Thyroid gland (tissue), 4 donors: Measurements from ENCODE around the gene EPS8. TPM values are rescaled to one million over a fixed set of nuclear protein-coding genes. Genes with fewer than 3 reads are reported as not detected.
"Not testable (repeated sequence)": the region's sequence is repeated elsewhere in the genome, so short reads cannot be mapped to it uniquely, and the experiment has no call there.

Source experiments
- DNase-seq, 2 donors: peaks; one replicate each; pipeline ENCODE4 v3.0.0-alpha.2; 2019
- H3K27ac ChIP-seq, 3 donors: fragments of 200-600 bp; sonication (generic); 1 replicate in 2 of 3; 2 replicates in 1 of 3; pipeline ENCODE4 v1.5.1; 2016 to 2019; ENCODE audit warnings: mild to moderate bottlenecking in 1 of 3, moderate library complexity in 1 of 3
- H3K27me3 ChIP-seq: fragments of 200-600 bp; sonication (generic); one replicate; pipeline ENCODE4 v1.5.1; 2019
- H3K36me3 ChIP-seq, 2 donors: fragments of 200-600 bp; sonication (generic); one replicate each; pipeline ENCODE4 v1.5.1; 2016 to 2019
- H3K4me1 ChIP-seq, 2 donors: fragments of 200-600 bp; sonication (generic); one replicate each; pipeline ENCODE4 v1.5.1; 2017 to 2019
- H3K4me3 ChIP-seq, 3 donors: fragments of 200-600 bp; sonication (generic); replicated peaks in 1 of 3; 1 replicate in 2 of 3; 2 replicates in 1 of 3; pipeline ENCODE4 v1.5.1; 2016; ENCODE audit warnings: mild to moderate bottlenecking in 1 of 3
- H3K9me3 ChIP-seq: fragments of 200-600 bp; sonication (generic); one replicate; pipeline ENCODE4 v1.5.1; 2017
- POLR2A ChIP-seq, 2 donors: fragments of 450-650 bp; IDR thresholded peaks; one replicate each; pipeline ENCODE4 v1.6.1; 2017; ENCODE audit warnings: antibody characterized with exemption in 2 of 2, mild to moderate bottlenecking in 2 of 2, moderate library complexity in 1 of 2
- WGBS, 2 donors: methylation state at CpG; one replicate each; pipeline ENCODE4 v1.1.5; 2017; 5-methylcytosine and 5-hydroxymethylcytosine counted together
- intact Hi-C: fragments of 100-400 bp; cut with DNase I; formaldehyde crosslinking; loops from one replicate; pipeline ENCODE4 v1.15.1; 2023
- total RNA-seq, 4 donors: library from RNA; depleted of rRNA; stranded (reverse); fragments of >200 nt; gene quantifications; one replicate each; pipeline ENCODE4 v1.2.3, GENCODE V29; 2016
- TF ChIP-seq, protein P1 (sequence below), 6 experiments: fragments of 200-600 bp in 3 of 6; fragments of 450-650 bp in 3 of 6; sonication (generic) in 3 of 6; IDR thresholded peaks; one replicate each; pipeline ENCODE4 v1.5.1; 2016 to 2019; ENCODE audit warnings: antibody characterized with exemption in 6 of 6, mild to moderate bottlenecking in 2 of 6, inconsistent platforms in 1 of 6, moderate library complexity in 1 of 6

Gene EPS8
- total RNA-seq, 4 donors from 2014 or later = 78.0 to 127 (median 110) TPM

DNA sequence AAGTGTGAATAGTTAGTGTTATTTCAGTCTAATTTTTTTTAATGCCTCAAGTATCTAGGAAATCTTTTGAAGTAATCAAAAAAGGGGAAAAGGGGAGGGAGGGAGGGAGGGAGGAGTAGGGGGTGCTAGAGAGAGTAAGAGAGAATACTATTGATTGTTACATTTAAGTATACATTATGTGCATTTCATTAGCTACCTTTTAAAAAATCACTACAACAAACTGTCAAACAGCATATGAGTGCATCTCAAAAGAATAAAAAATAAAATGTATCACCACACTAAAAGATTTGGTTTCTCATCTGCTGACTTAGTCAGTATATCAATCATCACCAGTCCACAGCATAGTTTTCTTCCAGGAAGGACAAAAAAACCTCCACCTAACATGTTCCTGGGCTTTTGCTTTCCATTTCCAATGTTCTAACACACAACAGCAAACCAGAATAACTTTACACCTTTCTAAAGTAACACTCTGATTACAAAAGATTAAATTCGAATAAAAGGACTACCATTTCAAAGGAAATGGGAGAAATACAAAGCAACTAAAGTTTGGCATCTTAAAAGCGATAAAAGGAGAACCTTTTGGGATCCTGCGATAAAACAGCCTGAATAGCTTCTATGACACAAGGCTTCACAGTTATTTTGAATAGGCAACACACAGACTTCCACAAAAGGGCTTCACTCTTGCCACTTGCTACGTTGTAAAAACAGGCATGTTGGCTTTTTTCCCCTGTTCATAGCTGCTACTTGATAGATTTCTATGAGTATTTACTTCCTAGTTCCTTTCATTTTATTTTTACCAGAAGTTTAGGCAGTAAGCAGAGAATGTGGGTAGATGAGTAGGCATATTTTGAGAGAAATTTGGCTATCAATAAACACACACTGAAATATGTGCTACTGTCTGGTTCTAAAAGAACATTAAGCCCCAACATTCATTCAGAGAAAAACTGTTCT, 160.9 kb downstream of the EPS8 start:
- Histone ChIP-seq H3K9me3 (no peaks in the 10 kb centered on the region), H3K4me1 (peaks cover 12 to 33% of the 10 kb centered on the region in 2 donors), H3K36me3 (peaks cover 4 to 7% of the 10 kb centered on the region in 2 donors), H3K27ac (peak overlapping the region; percentile 64 to 91 (median 86)), H3K4me3 (no peak overlapping the region), H3K27me3 (no peaks in the 10 kb centered on the region)
- WGBS, 2 donors = 31 to 39% methylated on average over 4 of the region's 4 CpGs
- DNase-seq = peak; percentile 9 to 16
- TF ChIP-seq, protein P1, sequence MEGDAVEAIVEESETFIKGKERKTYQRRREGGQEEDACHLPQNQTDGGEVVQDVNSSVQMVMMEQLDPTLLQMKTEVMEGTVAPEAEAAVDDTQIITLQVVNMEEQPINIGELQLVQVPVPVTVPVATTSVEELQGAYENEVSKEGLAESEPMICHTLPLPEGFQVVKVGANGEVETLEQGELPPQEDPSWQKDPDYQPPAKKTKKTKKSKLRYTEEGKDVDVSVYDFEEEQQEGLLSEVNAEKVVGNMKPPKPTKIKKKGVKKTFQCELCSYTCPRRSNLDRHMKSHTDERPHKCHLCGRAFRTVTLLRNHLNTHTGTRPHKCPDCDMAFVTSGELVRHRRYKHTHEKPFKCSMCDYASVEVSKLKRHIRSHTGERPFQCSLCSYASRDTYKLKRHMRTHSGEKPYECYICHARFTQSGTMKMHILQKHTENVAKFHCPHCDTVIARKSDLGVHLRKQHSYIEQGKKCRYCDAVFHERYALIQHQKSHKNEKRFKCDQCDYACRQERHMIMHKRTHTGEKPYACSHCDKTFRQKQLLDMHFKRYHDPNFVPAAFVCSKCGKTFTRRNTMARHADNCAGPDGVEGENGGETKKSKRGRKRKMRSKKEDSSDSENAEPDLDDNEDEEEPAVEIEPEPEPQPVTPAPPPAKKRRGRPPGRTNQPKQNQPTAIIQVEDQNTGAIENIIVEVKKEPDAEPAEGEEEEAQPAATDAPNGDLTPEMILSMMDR (IDR thresholded peaks at IDR 0.05) = no peak
- TF ChIP-seq POLR2A (IDR thresholded peaks at IDR 0.05) = peak in 1 of 2 donors; percentile 17
- intact Hi-C loops = no loop called here

DNA sequence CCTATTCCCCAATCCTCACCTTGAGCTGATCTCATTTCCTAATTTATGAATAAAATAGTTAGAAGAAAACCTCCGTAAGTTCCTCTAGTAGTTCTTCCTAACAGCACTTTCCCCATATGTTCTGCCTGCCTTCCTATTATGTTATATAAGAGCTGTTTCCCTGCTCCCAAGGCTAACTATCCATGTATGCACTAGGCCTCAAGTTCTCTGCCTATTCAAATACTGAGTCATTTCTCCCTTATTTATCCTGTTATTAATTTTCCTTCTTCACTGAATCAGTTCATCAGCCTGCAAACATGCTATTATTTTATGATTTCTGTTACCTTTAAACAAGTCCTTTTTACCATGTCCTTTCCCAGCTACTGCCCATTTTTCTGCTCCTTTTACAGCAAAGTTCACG, 164.1 kb downstream of the EPS8 start:
- Histone ChIP-seq H3K27ac (no peak overlapping the region), H3K4me3 (no peak overlapping the region), H3K4me1 (peaks cover 12 to 20% of the 10 kb centered on the region in 2 donors), H3K9me3 (no peaks in the 10 kb centered on the region), H3K36me3 (peaks cover 0 to 13% of the 10 kb centered on the region in 2 donors), H3K27me3 (no peaks in the 10 kb centered on the region)
- 98% methylated on average over 2 of the region's 2 CpGs for WGBS, 2 donors
- TF ChIP-seq, protein P1 (IDR thresholded peaks at IDR 0.05) = no peak
- TF ChIP-seq POLR2A (IDR thresholded peaks at IDR 0.05) = no peak
- DNase-seq = no peak
- intact Hi-C loops = no loop called here

DNA sequence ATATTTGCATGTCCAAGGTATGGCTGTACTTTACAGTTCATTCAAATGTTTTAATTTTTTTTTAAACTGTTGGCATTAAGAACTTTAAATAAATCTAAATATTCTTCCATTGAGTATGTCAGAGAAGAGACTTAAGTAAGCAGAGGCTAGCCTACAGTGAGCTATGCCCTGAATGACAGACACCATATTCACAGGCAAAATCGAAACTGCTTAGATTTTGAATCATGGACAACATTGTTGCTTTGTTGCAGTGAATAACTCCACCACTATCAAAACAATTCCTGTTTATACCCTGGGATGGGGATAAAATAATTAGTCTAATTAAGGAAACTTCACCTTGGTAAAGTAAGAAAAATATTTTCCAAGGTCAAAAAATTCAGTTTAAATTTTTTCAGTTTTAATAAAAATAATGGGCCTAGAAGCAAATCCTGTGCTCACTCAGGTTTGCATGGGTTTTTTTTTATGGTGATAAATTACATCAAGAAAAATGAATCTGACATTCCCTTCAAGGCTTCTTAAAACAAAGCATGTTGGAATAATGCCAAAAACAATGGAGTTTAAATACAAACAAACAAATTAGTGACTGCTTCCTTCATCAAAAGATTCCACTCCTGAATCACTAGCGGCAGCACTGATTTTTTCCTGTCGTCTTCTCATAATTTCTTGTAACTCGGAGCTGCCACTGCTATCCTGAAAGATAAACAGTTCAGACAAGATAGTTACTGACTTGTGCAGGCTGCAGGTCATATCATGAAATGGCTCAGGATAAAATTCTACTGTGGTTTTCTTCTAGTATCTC, 168.2 kb downstream of the EPS8 start:
- H3K9me3 ChIP-seq = no peaks in the 10 kb centered on the region
- DNase-seq = no peak
- H3K27me3 ChIP-seq = no peaks in the 10 kb centered on the region
- H3K4me3 ChIP-seq = no peak overlapping the region
- 80 to 83% methylated on average over 4 of the region's 4 CpGs for WGBS, 2 donors
- H3K27ac ChIP-seq = no peak overlapping the region
- TF ChIP-seq POLR2A (IDR thresholded peaks at IDR 0.05) = no peak
- TF ChIP-seq, protein P1 (IDR thresholded peaks at IDR 0.05) = no peak
- peaks cover 0 to 13% of the 10 kb centered on the region in 2 donors for H3K36me3 ChIP-seq
- H3K4me1 ChIP-seq = no peaks in the 10 kb centered on the region
- intact Hi-C loops = no loop called here

DNA sequence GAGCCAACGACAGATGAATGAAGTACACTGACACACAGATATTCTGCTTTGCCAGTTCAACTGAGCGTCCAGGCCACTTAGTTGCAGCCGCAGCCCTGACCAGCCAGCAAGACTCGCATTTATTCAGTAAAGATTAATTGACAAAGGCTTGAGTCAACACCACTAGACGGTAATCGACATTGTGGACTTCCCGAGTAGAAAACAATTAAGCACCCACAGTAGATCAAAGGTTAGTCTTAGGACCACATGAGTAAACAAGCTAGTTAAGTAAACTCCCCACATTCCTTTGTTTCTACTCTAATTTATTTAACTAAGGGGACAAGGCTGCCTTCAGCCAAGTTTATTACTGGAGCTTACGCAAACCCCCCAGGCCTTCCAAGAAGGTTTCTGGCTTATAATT, 172.7 kb downstream of the EPS8 start:
- WGBS, 2 donors = 94 to 95% methylated on average over 8 of the region's 8 CpGs
- H3K27ac ChIP-seq, DNase-seq, H3K27me3 ChIP-seq, intact Hi-C loops, H3K4me3 ChIP-seq, H3K9me3 ChIP-seq, H3K4me1 ChIP-seq, H3K36me3 ChIP-seq: not testable (repeated sequence)

DNA sequence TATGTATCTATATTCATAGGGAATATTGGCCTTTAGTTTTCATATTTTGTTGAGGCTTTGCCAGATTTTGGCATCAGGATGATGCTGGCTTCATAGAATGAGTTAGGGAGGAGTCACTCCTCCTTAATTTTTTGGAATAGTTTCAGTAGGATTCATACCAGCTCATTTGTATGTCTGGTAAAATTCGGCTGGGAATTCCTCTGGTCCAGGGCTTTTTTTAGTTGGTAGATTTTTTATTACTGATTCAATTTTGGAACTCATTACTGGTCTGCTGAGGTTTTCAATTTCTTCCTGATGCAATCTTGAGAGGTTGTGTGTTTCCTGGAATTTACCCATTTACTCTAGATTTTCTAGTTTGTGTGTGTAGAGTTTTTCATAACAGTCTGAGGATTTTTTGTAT, 175.2 kb downstream of the EPS8 start:
- TF ChIP-seq, protein P1 (IDR thresholded peaks at IDR 0.05) = no peak
- no peak for TF ChIP-seq POLR2A (IDR thresholded peaks at IDR 0.05)
- intact Hi-C loops = no loop called here
- no peaks in the 10 kb centered on the region for H3K4me1 ChIP-seq
- H3K27ac ChIP-seq = no peak overlapping the region
- 84% methylated on average over 1 of the region's 1 CpG for WGBS, 2 donors
- no peak overlapping the region for H3K4me3 ChIP-seq
- H3K27me3 ChIP-seq = no peaks in the 10 kb centered on the region
- H3K9me3 ChIP-seq = no peaks in the 10 kb centered on the region
- no peak for DNase-seq
- H3K36me3 ChIP-seq = no peaks in the 10 kb centered on the region
